Measurements from ENCODE around the gene PKNOX2. TPM values are rescaled to one million over a fixed set of nuclear protein-coding genes. Genes with fewer than 3 reads are reported as not detected.

The PKNOX2 gene
- total and polyA plus RNA-seq, 10 donors = 0.80 to 8.9 (median 3.5) TPM

GRCh38 chr11:125251956-125252355 is 87.4 kb downstream of the PKNOX2 start:
- TF ChIP-seq POLR2AphosphoS5 (IDR thresholded peaks at IDR 0.05) (no peak), POLR2A (IDR thresholded peaks at IDR 0.05) (no peak)
- TF ChIP-seq, protein P1, sequence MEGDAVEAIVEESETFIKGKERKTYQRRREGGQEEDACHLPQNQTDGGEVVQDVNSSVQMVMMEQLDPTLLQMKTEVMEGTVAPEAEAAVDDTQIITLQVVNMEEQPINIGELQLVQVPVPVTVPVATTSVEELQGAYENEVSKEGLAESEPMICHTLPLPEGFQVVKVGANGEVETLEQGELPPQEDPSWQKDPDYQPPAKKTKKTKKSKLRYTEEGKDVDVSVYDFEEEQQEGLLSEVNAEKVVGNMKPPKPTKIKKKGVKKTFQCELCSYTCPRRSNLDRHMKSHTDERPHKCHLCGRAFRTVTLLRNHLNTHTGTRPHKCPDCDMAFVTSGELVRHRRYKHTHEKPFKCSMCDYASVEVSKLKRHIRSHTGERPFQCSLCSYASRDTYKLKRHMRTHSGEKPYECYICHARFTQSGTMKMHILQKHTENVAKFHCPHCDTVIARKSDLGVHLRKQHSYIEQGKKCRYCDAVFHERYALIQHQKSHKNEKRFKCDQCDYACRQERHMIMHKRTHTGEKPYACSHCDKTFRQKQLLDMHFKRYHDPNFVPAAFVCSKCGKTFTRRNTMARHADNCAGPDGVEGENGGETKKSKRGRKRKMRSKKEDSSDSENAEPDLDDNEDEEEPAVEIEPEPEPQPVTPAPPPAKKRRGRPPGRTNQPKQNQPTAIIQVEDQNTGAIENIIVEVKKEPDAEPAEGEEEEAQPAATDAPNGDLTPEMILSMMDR (IDR thresholded peaks at IDR 0.05 in 8 of 11, conservative IDR thresholded peaks at IDR 0.05 in 3 of 11) = no peak
- intact Hi-C loops (cut with DNase I; ENCODE audit: low total_unique reads) = no loop called here
- 86 to 91% (median 89%) methylated on average over 7 of the region's 7 CpGs for WGBS, 5 donors

GRCh38 chr11:125253289-125253688 is 88.7 kb downstream of the PKNOX2 start:
- TF ChIP-seq POLR2AphosphoS5 (IDR thresholded peaks at IDR 0.05) (peak in 1 of 3 donors; percentile 31), POLR2A (IDR thresholded peaks at IDR 0.05) (no peak)
- DNase-seq = no peak
- peak overlapping the region in 5 of 8 donors; percentile 3 to 58 (median 26) for H3K27ac ChIP-seq
- H3K4me3 ChIP-seq = no peak overlapping the region
- intact Hi-C loops (cut with DNase I; ENCODE audit: low total_unique reads) = no loop called here
- WGBS, 5 donors = 20 to 43% (median 25%) methylated on average over 7 of the region's 7 CpGs
- H3K9me3 ChIP-seq = no peaks in the 10 kb centered on the region
- H3K4me1 ChIP-seq = peaks cover 0 to 24% (median 0%) of the 10 kb centered on the region in 6 donors
- H3K36me3 ChIP-seq = no peaks in the 10 kb centered on the region
- H3K27me3 ChIP-seq (replicated peaks in 1 of 7) = peaks cover 0 to 6% (median 0%) of the 10 kb centered on the region in 7 donors

More at GRCh38 chr11:125251956-125252355, 87.4 kb downstream of the PKNOX2 start:
- H3K4me1 ChIP-seq = peaks cover 0 to 23% (median 0%) of the 10 kb centered on the region in 6 donors
- H3K9me3 ChIP-seq = no peaks in the 10 kb centered on the region
- no peak for DNase-seq
- no peak overlapping the region for H3K4me3 ChIP-seq
- no peak overlapping the region for H3K27ac ChIP-seq
- H3K27me3 ChIP-seq (replicated peaks in 1 of 7) = peaks cover 0 to 12% (median 0%) of the 10 kb centered on the region in 7 donors
- no peaks in the 10 kb centered on the region for H3K36me3 ChIP-seq

- Histone ChIP-seq H3K4me1 (peaks cover 0 to 24% (median 0%) of the 10 kb centered on the region in 6 donors), H3K4me3 (no peak overlapping the region), H3K27ac (peak overlapping the region in 4 of 8 donors; percentile 3 to 58 (median 31)), H3K36me3 (no peaks in the 10 kb centered on the region), H3K9me3 (no peaks in the 10 kb centered on the region), H3K27me3 (replicated peaks in 1 of 7) (peaks cover 0 to 6% (median 0%) of the 10 kb centered on the region in 7 donors)
- no peak for DNase-seq
- WGBS, 5 donors = 58 to 76% (median 66%) methylated on average over 14 of the region's 14 CpGs
- TF ChIP-seq POLR2AphosphoS5 (IDR thresholded peaks at IDR 0.05) (no peak), POLR2A (IDR thresholded peaks at IDR 0.05) (no peak)
- TF ChIP-seq, protein P1 (IDR thresholded peaks at IDR 0.05 in 8 of 11, conservative IDR thresholded peaks at IDR 0.05 in 3 of 11) = no peak
- intact Hi-C loops (cut with DNase I; ENCODE audit: low total_unique reads) = no loop called here
Observed at GRCh38 chr11:125253795-125254525, 89.4 kb downstream of the PKNOX2 start.

DNA sequence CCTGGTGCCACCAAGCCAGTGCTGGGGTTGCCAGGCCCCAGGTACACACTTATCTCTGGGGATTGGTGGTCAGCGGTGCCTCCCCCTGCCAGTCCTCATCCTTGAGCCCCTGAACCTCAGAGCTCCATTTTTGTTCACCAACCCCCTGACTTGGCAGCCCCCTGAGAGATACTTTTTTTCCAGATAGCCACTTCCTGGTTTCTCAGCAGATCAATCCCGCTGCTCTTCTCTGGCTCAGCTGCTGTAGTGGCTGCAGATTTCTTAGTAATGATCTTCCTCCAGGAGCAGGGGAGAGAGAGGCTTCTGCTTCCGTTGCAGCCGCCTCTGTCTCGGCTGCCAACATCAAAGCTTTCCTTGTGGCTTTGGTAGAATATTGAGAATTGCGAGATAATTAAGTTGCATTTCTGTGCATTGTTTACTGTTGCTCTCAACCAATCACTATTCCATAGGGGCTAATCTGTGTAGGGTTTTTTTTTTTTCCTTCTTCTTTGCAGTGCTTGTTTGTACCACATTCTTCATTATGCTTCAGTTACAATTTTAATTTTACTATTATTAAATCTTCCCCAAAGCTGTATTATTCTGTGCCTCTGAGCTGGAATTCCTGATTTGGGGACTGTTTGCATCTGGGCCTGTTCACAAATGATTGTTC is 92.1 kb downstream of the PKNOX2 start:
- 44 to 75% (median 61%) methylated on average over 6 of the region's 6 CpGs for whole genome bisulfite sequencing, 5 donors
- no peaks in the 10 kb centered on the region for H3K9me3 ChIP-seq
- H3K36me3 ChIP-seq = no peaks in the 10 kb centered on the region
- TF ChIP-seq, protein P1 (IDR thresholded peaks at IDR 0.05 in 8 of 11, conservative IDR thresholded peaks at IDR 0.05 in 3 of 11) = no peak
- TF ChIP-seq POLR2AphosphoS5 (IDR thresholded peaks at IDR 0.05) = no peak
- TF ChIP-seq POLR2A (IDR thresholded peaks at IDR 0.05) = no peak
- H3K27ac ChIP-seq = peak overlapping the region in 2 of 8 donors; percentile 28 to 46
- intact Hi-C loops (cut with DNase I; ENCODE audit: low total_unique reads) = no loop called here
- peaks cover 0 to 24% (median 0%) of the 10 kb centered on the region in 6 donors for H3K4me1 ChIP-seq
- no peak overlapping the region for H3K4me3 ChIP-seq
- peaks cover 0 to 9% (median 0%) of the 10 kb centered on the region in 7 donors for H3K27me3 ChIP-seq (replicated peaks in 1 of 7)
- DNase-seq = no peak
